ENCODE measurements around the gene MFAP3L.
A peak's percentile ranks its signal among the peaks of the same experiment; 100 is the strongest.

Gene MFAP3L

DNA sequence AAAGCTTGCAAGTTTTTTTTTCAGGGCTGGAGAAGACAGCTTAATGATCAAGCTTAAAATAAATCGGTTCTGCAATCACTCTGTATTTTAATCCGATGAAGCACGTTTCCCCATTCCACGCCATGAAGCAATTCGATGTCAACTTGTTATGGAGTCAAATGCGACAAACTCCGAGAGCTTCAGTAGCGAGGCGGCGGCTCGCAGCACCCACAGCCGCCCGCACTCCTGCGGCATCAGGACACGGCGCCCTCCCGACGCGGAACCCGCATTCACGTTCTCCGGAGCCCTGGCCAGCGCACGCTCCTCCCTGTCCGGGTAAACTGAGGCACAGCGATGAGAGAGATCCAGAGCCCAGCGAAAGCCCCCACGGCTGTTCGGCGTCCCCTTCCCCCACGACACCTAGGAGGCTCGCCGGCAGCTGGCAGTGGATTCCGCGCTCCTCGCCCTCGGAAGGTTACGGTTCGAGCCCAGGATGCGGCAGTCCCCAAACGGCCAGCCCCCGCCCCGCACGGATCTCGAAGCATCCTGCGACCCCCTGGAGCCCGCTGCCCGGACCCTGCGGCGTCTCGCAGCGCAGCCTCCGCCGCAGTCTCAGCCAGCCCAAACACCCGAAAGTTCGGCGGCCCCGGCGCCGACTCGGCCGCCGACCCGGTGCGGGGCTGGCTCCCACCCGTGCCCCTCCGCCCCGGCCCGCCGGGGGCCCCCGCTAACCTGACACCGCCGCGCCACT lies 507 bp downstream of the MFAP3L start:
- peak overlapping the region; percentile 83 for H3K27ac ChIP-seq

DNA sequence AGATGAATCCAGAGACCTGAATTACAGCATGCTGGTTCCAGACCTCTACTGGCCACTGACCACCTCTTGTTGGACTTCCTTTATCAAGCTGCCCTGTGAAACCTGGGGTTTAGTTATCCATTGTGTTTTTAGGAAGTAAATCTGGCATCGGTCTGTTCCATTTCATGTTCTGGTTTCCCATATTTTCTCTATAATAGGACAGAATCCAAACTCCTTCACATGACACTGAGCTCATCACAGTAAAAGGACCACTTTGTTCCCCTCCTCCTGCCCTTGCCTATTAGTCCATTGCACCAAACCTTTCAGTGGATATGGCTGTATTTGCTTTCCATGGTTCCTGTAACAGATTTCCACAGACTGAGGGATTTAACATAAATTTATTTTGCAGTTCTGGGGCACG lies 4.0 kb downstream of the MFAP3L start:
- no peak for DNase-seq (ENCODE audit: low read depth, low spot score)
- H3K27ac ChIP-seq = no peak overlapping the region

More for the DNA sequence above, 507 bp downstream of the MFAP3L start:
- DNase-seq (ENCODE audit: low read depth, low spot score) = no peak

- no peak overlapping the region for H3K27ac ChIP-seq
- no peak for DNase-seq (ENCODE audit: low read depth, low spot score)
These were observed 8.9 kb downstream of the MFAP3L start for GRCh38 chr4:170017252-170017651.

- H3K27ac ChIP-seq = no peak overlapping the region
- no peak for DNase-seq (ENCODE audit: low read depth, low spot score)
These were observed 10.9 kb downstream of the MFAP3L start for GRCh38 chr4:170015285-170015684.

- H3K27ac ChIP-seq = no peak overlapping the region
- DNase-seq (ENCODE audit: low read depth, low spot score) = no peak
These were observed 11.7 kb downstream of the MFAP3L start for GRCh38 chr4:170014359-170015011.

DNA sequence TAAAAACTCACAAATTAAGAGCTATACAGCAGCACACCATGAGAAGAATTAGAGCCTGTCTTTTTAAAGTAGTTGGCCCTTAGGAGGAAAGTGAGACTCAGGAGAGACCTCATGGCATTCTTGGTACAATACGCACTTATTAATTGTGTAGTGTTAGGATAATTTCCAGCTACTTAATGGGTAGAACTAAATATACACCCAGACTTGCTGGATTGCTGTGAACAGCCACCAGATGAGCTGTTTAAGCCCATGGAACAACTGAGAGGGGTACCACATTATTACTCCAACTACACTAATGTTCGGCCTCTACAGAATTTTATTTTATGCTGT lies 13.6 kb downstream of the MFAP3L start:
- no peak for DNase-seq (ENCODE audit: low read depth, low spot score)
- H3K27ac ChIP-seq = no peak overlapping the region

GRCh38 chr4:170011921-170012628 lies 14.1 kb downstream of the MFAP3L start:
- no peak overlapping the region for H3K27ac ChIP-seq
- no peak for DNase-seq (ENCODE audit: low read depth, low spot score)

- no peak for DNase-seq (ENCODE audit: low read depth, low spot score)
- H3K27ac ChIP-seq = no peak overlapping the region
These were observed 16.9 kb downstream of the MFAP3L start for GRCh38 chr4:170009291-170009690.

DNA sequence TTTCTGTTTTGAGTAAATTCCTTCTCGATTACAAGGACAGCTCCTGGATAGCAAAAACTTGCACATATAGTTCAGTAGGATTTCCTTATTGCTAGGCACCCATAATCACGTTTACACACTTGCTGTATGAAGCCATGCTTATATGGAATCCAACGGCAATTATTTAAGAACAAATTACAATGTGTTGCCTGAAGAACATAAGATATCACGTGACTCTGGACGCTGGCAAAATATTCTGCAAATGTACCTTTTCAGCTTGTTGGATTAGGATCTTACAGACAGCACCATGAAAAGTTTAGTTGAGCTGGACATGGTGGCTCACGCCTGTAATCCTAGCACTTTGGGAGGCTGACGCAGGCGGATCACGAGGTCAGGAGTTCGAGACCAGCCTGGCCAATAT lies 17.4 kb downstream of the MFAP3L start:
- no peak for DNase-seq (ENCODE audit: low read depth, low spot score)
- H3K27ac ChIP-seq = no peak overlapping the region

- no peak overlapping the region for H3K27ac ChIP-seq
- DNase-seq (ENCODE audit: low read depth, low spot score) = no peak
These were observed 17.8 kb downstream of the MFAP3L start for GRCh38 chr4:170008371-170008770.

GRCh38 chr4:170007113-170007512 lies 19.1 kb downstream of the MFAP3L start:
- DNase-seq (ENCODE audit: low read depth, low spot score) = no peak
- no peak overlapping the region for H3K27ac ChIP-seq

DNA sequence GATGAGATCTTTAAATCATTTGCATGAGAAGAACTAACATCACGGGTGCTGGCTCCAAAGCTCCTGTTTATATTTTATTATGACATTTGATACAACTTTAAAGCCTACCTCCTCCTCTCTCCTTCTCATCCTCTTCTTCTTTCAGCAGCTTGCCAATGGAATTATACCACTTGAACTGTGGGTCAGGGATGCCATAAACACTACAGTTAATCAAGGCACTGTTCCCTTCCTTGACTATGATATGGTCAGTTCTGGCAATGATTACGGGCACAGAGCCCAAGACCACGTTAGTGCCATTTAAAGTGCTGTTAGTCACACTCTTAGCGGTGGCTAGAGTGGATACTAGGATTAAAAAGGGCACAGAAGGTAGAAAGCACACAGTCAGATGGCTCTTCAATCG lies 20.7 kb downstream of the MFAP3L start:
- DNase-seq (ENCODE audit: low read depth, low spot score) = no peak
- no peak overlapping the region for H3K27ac ChIP-seq

GRCh38 chr4:170004651-170005295 lies 21.4 kb downstream of the MFAP3L start:
- no peak for DNase-seq (ENCODE audit: low read depth, low spot score)
- H3K27ac ChIP-seq = no peak overlapping the region

GRCh38 chr4:170003071-170004070 lies 22.8 kb downstream of the MFAP3L start:
- H3K27ac ChIP-seq = no peak overlapping the region
- DNase-seq (ENCODE audit: low read depth, low spot score) = no peak

- no peak overlapping the region for H3K27ac ChIP-seq
- no peak for DNase-seq (ENCODE audit: low read depth, low spot score)
These were observed 24.4 kb downstream of the MFAP3L start for GRCh38 chr4:170001745-170002267.

DNA sequence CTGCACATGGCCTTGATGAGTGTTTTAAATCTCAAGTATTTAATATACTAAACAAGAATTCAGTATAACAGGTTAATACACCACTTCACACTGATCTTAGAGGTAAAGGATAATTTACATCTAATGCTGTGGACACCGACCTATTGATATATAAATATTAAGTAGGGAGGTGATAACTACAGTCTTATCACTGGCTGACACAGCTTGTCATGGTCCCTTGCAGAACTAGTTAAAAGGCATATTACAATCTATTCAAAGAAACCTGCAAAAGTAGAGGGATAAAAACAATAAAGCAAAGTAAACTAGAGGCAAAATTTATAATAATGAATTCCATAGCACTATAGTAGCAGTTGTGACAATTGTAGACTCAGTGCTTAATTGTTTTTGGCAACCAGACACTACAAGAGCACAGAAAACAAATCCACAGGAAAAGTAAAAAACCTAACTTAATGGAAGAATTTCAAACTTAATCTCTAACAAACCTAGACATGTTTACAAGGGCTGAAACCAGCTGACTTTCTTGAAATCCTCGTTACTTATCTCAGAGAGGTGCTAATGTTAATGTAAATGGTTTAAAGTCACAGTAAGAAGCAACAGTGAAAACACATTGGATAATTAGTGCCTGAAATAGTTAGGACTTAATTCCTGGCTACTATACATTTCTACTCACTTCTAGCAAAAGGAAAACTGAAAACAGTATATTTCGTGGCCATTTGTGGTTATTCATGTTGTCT lies 25.0 kb downstream of the MFAP3L start:
- no peak for DNase-seq (ENCODE audit: low read depth, low spot score)
- H3K27ac ChIP-seq = no peak overlapping the region

GRCh38 chr4:169999923-170000322 lies 26.3 kb downstream of the MFAP3L start:
- H3K27ac ChIP-seq = no peak overlapping the region
- no peak for DNase-seq (ENCODE audit: low read depth, low spot score)

DNA sequence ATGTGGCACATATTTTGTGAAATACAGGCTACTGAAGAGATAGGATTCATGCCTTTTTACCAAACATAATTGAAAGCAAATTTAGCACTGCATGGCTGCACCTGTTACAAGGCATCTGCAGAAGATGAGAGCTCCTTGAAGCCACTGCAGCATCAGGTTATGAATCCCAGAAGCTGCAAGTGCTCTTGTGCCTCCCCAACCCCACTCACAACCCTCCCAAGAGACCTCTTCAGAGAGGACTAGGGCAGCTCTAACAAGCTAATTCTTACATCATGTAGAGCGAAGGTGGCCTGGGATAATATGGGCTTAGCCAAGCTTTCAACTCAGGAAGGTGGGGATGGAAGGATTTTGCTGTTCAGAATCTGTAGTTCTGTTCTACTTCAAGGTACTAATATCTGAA lies 27.2 kb downstream of the MFAP3L start:
- H3K27ac ChIP-seq = no peak overlapping the region
- no peak for DNase-seq (ENCODE audit: low read depth, low spot score)
